ENCODE data around the gene CAMK2G. TPM values are rescaled to one million over a fixed set of nuclear protein-coding genes. Genes with fewer than 3 reads are reported as not detected.

CAMK2G gene
- total RNA-seq, 3 donors from 2014 or later = 53.5 to 141 (median 57.2) TPM

- no peak for TF ChIP-seq CTCF (IDR thresholded peaks at IDR 0.05)
- Histone ChIP-seq H3K4me3 (no peak overlapping the region), H3K36me3 (ENCODE audit: low read depth) (peaks cover 5% of the 10 kb centered on the region), H3K9me3 (no peaks in the 10 kb centered on the region), H3K4me1 (ENCODE audit: low read depth) (peaks cover 21% of the 10 kb centered on the region)
- ATAC-seq (no peak), DNase-seq (no peak)
- intact Hi-C loops (cut with DNase I, micrococcal nuclease) = no loop called here
These were observed 12.3 kb downstream of the CAMK2G start for GRCh38 chr10:73862011-73862410.

- intact Hi-C loops (cut with DNase I, micrococcal nuclease) = no loop called here
- Histone ChIP-seq H3K4me3 (no peak overlapping the region), H3K36me3 (ENCODE audit: low read depth) (peaks cover 5% of the 10 kb centered on the region), H3K9me3 (no peaks in the 10 kb centered on the region), H3K4me1 (ENCODE audit: low read depth) (peaks cover 20% of the 10 kb centered on the region)
- DNase-seq (no peak), ATAC-seq (peak; percentile 7)
- no peak for TF ChIP-seq CTCF (IDR thresholded peaks at IDR 0.05)
These were observed 14.4 kb downstream of the CAMK2G start for GRCh38 chr10:73859784-73860491.

- intact Hi-C loops (cut with DNase I, micrococcal nuclease) = no loop called here
- no peaks in the 10 kb centered on the region for H3K9me3 ChIP-seq
- H3K4me1 ChIP-seq (ENCODE audit: low read depth) = peaks cover 25% of the 10 kb centered on the region
- peak; percentile 32 for ATAC-seq
- TF ChIP-seq CTCF (IDR thresholded peaks at IDR 0.05) = no peak
- H3K4me3 ChIP-seq = no peak overlapping the region
- peaks cover 5% of the 10 kb centered on the region for H3K36me3 ChIP-seq (ENCODE audit: low read depth)
- DNase-seq = peak in 1 of 3 donors; percentile 55
These were observed 14.9 kb downstream of the CAMK2G start for GRCh38 chr10:73859428-73859783.

- Histone ChIP-seq H3K9me3 (no peaks in the 10 kb centered on the region), H3K36me3 (ENCODE audit: low read depth) (peaks cover 5% of the 10 kb centered on the region), H3K4me1 (ENCODE audit: low read depth) (peaks cover 28% of the 10 kb centered on the region), H3K4me3 (no peak overlapping the region)
- DNase-seq (no peak), ATAC-seq (no peak)
- no peak for TF ChIP-seq CTCF (IDR thresholded peaks at IDR 0.05)
- intact Hi-C loops (cut with DNase I, micrococcal nuclease) = no loop called here
These were observed 15.5 kb downstream of the CAMK2G start for GRCh38 chr10:73858750-73859427.

- no peaks in the 10 kb centered on the region for H3K9me3 ChIP-seq
- DNase-seq = no peak
- H3K36me3 ChIP-seq (ENCODE audit: low read depth) = peaks cover 5% of the 10 kb centered on the region
- peaks cover 28% of the 10 kb centered on the region for H3K4me1 ChIP-seq (ENCODE audit: low read depth)
- H3K4me3 ChIP-seq = no peak overlapping the region
- intact Hi-C loops (cut with DNase I, micrococcal nuclease) = no loop called here
- TF ChIP-seq CTCF (IDR thresholded peaks at IDR 0.05) = no peak
- no peak for ATAC-seq
These were observed 16.2 kb downstream of the CAMK2G start for GRCh38 chr10:73858013-73858708.
